Peyer's patch (tissue), 4 donors: ENCODE results near the gene UNC13D.

Source experiments
- CTCF ChIP-seq, 6 experiments: fragments of 450-650 bp in 4 of 6; fragments of 200-600 bp in 2 of 6; sonication (generic) in 1 of 6; IDR thresholded peaks; one replicate each; pipeline ENCODE4 v1.5.1; 2017 to 2019; ENCODE audit warnings: antibody characterized with exemption in 6 of 6, mild to moderate bottlenecking in 3 of 6, moderate library complexity in 1 of 6
- POLR2A ChIP-seq, 2 donors: fragments of 450-650 bp; IDR thresholded peaks; one replicate each; pipeline ENCODE4 v1.5.1; 2017; ENCODE audit warnings: antibody characterized with exemption in 2 of 2, mild to moderate bottlenecking in 2 of 2, moderate library complexity in 2 of 2

DNA sequence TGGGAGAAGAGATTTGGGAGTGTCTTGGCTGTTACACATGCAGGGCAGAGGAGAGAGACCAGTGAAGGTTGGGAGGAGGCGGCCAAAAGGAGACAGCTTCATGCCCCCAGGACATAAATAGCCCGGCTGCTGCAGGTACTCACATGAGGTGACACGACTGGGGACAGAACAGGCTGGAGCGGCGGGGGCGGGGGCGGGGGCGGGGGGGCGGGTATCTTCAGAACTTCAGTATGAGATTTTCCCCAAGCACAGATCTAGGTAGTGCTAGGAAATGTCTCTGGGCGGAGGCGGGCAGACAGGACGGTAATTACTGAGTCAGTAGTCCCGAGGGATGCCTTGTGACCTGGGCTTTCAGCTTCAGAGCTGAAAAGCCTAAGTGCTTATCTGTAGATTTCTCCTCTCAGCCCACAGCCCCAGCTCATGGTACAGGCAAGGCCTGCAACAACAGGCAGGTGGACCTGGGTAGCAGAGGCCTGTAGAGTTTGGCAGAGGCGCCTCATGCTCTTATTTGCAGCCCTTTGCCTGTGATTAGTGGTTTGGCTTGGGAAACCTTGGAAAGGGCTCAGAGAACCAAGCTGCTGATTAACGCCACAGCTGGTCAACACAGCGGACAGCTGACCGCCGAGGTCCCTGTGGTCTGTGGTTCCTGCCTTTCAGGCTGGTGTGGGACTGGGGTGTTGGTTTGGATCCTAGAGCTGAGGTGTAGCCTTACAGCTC, 35.1 kb downstream of the UNC13D start:
- no peak for TF ChIP-seq CTCF (IDR thresholded peaks at IDR 0.05)
- no peak for TF ChIP-seq POLR2A (IDR thresholded peaks at IDR 0.05)
